ENCODE measurements around the gene CCDC13. TPM values are rescaled to one million over a fixed set of nuclear protein-coding genes. Genes with fewer than 3 reads are reported as not detected.

CCDC13 gene
- total and polyA plus RNA-seq, 2 of the 13 experiments (the other 11 are each of a cell fraction or from before 2014, with no cell fraction given) = 0.22 to 0.51 TPM

- TF ChIP-seq ZBED4 (CRISPR knock-in tag; IDR thresholded peaks at IDR 0.05; ENCODE audit: borderline replicate concordance) (0 out of 2 replicates have a peak, but pooled peaks have one; percentile 8), ZNF546 (CRISPR knock-in tag; conservative IDR thresholded peaks at IDR 0.05) (peak; percentile 3; the same call in 1 of the 2 replicates), ARID2 (CRISPR knock-in tag; IDR thresholded peaks at IDR 0.05; ENCODE audit: borderline replicate concordance) (0 out of 2 replicates have a peak, but pooled peaks have one; percentile 64), ZBTB7B (CRISPR knock-in tag; IDR thresholded peaks at IDR 0.05) (0 out of 2 replicates have a peak, but pooled peaks have one; percentile 3), SOX13 (IDR thresholded peaks at IDR 0.05) (no peak), SOX13 (CRISPR knock-in tag; conservative IDR thresholded peaks at IDR 0.05 in 1 of 2, IDR thresholded peaks at IDR 0.05 in 1 of 2) (no peak), ZNF275 (CRISPR knock-in tag; IDR thresholded peaks at IDR 0.05; ENCODE audit: borderline replicate concordance) (peak; percentile 18; the same call in 1 of the 2 replicates), SMYD3 (CRISPR knock-in tag; IDR thresholded peaks at IDR 0.05) (0 out of 2 replicates have a peak, but pooled peaks have one; percentile 4), THRA (CRISPR knock-in tag; IDR thresholded peaks at IDR 0.05; ENCODE audit: borderline replicate concordance) (no peak), CSRNP1 (CRISPR knock-in tag; IDR thresholded peaks at IDR 0.05) (peak; percentile 71; the same call in 1 of the 2 replicates), ZSCAN21 (CRISPR knock-in tag; IDR thresholded peaks at IDR 0.05; ENCODE audit: borderline replicate concordance) (0 out of 2 replicates have a peak, but pooled peaks have one; percentile 13), ATRX (CRISPR knock-in tag; IDR thresholded peaks at IDR 0.05; ENCODE audit: borderline replicate concordance) (no peak), ZNF709 (CRISPR knock-in tag; IDR thresholded peaks at IDR 0.05) (0 out of 2 replicates have a peak, but pooled peaks have one; percentile 1), ZNF616 (CRISPR knock-in tag; IDR thresholded peaks at IDR 0.05; ENCODE audit: low read depth) (0 out of 2 replicates have a peak, but pooled peaks have one; percentile 1), ZNF75D (CRISPR knock-in tag; IDR thresholded peaks at IDR 0.05; ENCODE audit: borderline replicate concordance) (no peak), ZNF879 (CRISPR knock-in tag; IDR thresholded peaks at IDR 0.05) (no peak), FOXA3 (CRISPR knock-in tag; IDR thresholded peaks at IDR 0.05) (no peak), RBFOX2 (IDR thresholded peaks at IDR 0.05; ENCODE audit: low read depth, low read length) (peak; percentile 80)
Observed at GRCh38 chr3:42804831-42805132, 31.7 kb upstream of the CCDC13 start (continued).

All from HepG2 (cell line).